PC-9 (cell line): ENCODE data around the gene ADARB2. TPM values are rescaled to one million over a fixed set of nuclear protein-coding genes. Genes with fewer than 3 reads are reported as not detected.
"Not testable (repeated sequence)": the region's sequence is repeated elsewhere in the genome, so short reads cannot be mapped to it uniquely, and the experiment has no call there.

Experiments used
- BruUV-seq: library from RNA; stranded (reverse); fragments of 400-500 nt; replicated peaks from 2 replicates; lab custom pipeline; 2021; lab: Mats Ljungman, UMichigan
- CTCF ChIA-PET: fragments of 300-600 bp; sonication (Branson Sonifier 250); formaldehyde crosslinking; loops from one replicate; lab custom pipeline; 2022; ENCODE audit warnings: antibody characterized with exemption; lab: Charles Lee
- POLR2A ChIA-PET: fragments of 300-600 bp; sonication (Branson Sonifier 250); formaldehyde crosslinking; loops from one replicate; lab custom pipeline; 2022; ENCODE audit warnings: antibody characterized with exemption; ENCODE audit not compliant: unreplicated experiment; lab: Charles Lee
- DNase-seq, 2 experiments: peaks; one replicate each; pipeline versions ENCODE4 v3.0.0 to v3.0.0-alpha.2; 2015 to 2022; ENCODE audit warnings: mixed read lengths in 1 of 2
- H2AFZ ChIP-seq: fragments of 200-600 bp; sonication (generic); 2 replicates; pipeline ENCODE4 v1.8.1; 2017; ENCODE audit warnings: antibody characterized with exemption
- H3F3A ChIP-seq: fragments of 200-600 bp; sonication (generic); 2 replicates; pipeline ENCODE4 v1.8.1; 2017; ENCODE audit warnings: antibody characterized with exemption, mild to moderate bottlenecking, low read depth; ENCODE audit not compliant: insufficient read depth
- H3K27ac ChIP-seq: fragments of 200-600 bp; sonication (generic); 2 replicates; pipeline ENCODE4 v1.6.1; 2016; ENCODE audit warnings: mixed run types
- H3K27me3 ChIP-seq: fragments of 200-600 bp; sonication (generic); 2 replicates; pipeline ENCODE4 v1.6.1; 2016; ENCODE audit warnings: low read depth, mixed run types; ENCODE audit not compliant: insufficient read depth
- H3K36me3 ChIP-seq: fragments of 200-600 bp; sonication (generic); 2 replicates; pipeline ENCODE4 v1.6.1; 2016; ENCODE audit warnings: low read depth, mixed run types
- H3K4me1 ChIP-seq: fragments of 200-600 bp; sonication (generic); replicated peaks from 2 replicates; pipeline ENCODE4 v1.6.1; 2016; ENCODE audit warnings: mixed run types; ENCODE audit not compliant: insufficient read depth
- H3K4me2 ChIP-seq: fragments of 200-600 bp; sonication (generic); 2 replicates; pipeline ENCODE4 v1.6.1; 2017; ENCODE audit warnings: mixed run types
- H3K4me3 ChIP-seq: fragments of 200-600 bp; sonication (generic); 2 replicates; pipeline ENCODE4 v1.6.1; 2016; ENCODE audit warnings: mixed run types
- H3K79me2 ChIP-seq: fragments of 200-600 bp; sonication (generic); 2 replicates; pipeline ENCODE4 v1.6.1; 2017; ENCODE audit warnings: low read depth, mixed run types
- H3K9me2 ChIP-seq: fragments of 200-600 bp; sonication (generic); 2 replicates; pipeline ENCODE4 v1.8.1; 2017; ENCODE audit warnings: mild to moderate bottlenecking; ENCODE audit not compliant: insufficient read depth
- H3K9me3 ChIP-seq: fragments of 200-600 bp; sonication (generic); 2 replicates; pipeline ENCODE4 v1.8.1; 2016; ENCODE audit warnings: low read depth; ENCODE audit not compliant: insufficient read depth
- H4K20me1 ChIP-seq: fragments of 200-600 bp; sonication (generic); 2 replicates; pipeline ENCODE4 v1.8.1; 2017; ENCODE audit not compliant: insufficient read depth
- CTCF ChIP-seq: fragments of 200-600 bp; sonication (generic); conservative IDR thresholded peaks from 2 replicates; pipeline ENCODE4 v1.6.1; 2017; ENCODE audit warnings: mixed run types, antibody characterized with exemption, mild to moderate bottlenecking, moderate library complexity
- EZH2 ChIP-seq: fragments of 200-600 bp; sonication (generic); IDR thresholded peaks from 2 replicates; pipeline ENCODE4 v1.8.0; 2017; ENCODE audit warnings: antibody characterized with exemption, low read depth
- intact Hi-C: fragments of 100-400 bp; cut with micrococcal nuclease; formaldehyde crosslinking; loops from one replicate; pipeline ENCODE4 v1.10.0; 2022; ENCODE audit not compliant: unreplicated experiment
- total RNA-seq: library from RNA; stranded (reverse); gene quantifications from 2 replicates; pipeline ENCODE4 v1.2.3, GENCODE V29; 2021

ADARB2 gene
- total RNA-seq, 1 experiment from 2014 or later, result not detected

- Histone ChIP-seq H3K36me3 (no peaks in the 10 kb centered on the region), H3K4me3 (no peak overlapping the region), H3F3A (no peaks in the 10 kb centered on the region), H4K20me1 (no peaks in the 10 kb centered on the region), H3K9me3 (no peaks in the 10 kb centered on the region), H3K4me1 (no peaks in the 10 kb centered on the region), H3K4me2 (no peak overlapping the region), H3K79me2 (no peaks in the 10 kb centered on the region), H3K9me2 (no peaks in the 10 kb centered on the region), H2AFZ (no peak overlapping the region), H3K27me3 (peaks cover 74% of the 10 kb centered on the region), H3K27ac (no peak overlapping the region)
- intact Hi-C loops, result no loop called here
- BruUV-seq, result no TSS peak
- TF ChIP-seq EZH2 (no peak), CTCF (no peak)
- DNase-seq, result no peak
- CTCF ChIA-PET, result no interaction called here
- POLR2A ChIA-PET, result no interaction called here
These were observed 337.8 kb downstream of the ADARB2 start for GRCh38 chr10:1399431-1400100.

GRCh38 chr10:1398626-1399410 is 338.5 kb downstream of the ADARB2 start:
- H3K79me2 ChIP-seq, result no peaks in the 10 kb centered on the region
- CTCF ChIA-PET, result no interaction called here
- H3K4me3 ChIP-seq, result no peak overlapping the region
- no peak for DNase-seq
- H3F3A ChIP-seq, result no peaks in the 10 kb centered on the region
- H3K27ac ChIP-seq, result no peak overlapping the region
- H4K20me1 ChIP-seq, result no peaks in the 10 kb centered on the region
- TF ChIP-seq CTCF, result no peak
- TF ChIP-seq EZH2, result no peak
- intact Hi-C loops, result no loop called here
- BruUV-seq, result no TSS peak
- POLR2A ChIA-PET, result no interaction called here
- no peaks in the 10 kb centered on the region for H3K9me3 ChIP-seq
- H3K27me3 ChIP-seq, result peaks cover 72% of the 10 kb centered on the region
- no peak overlapping the region for H2AFZ ChIP-seq
- H3K36me3 ChIP-seq, result no peaks in the 10 kb centered on the region
- no peaks in the 10 kb centered on the region for H3K4me1 ChIP-seq
- no peak overlapping the region for H3K4me2 ChIP-seq
- H3K9me2 ChIP-seq, result no peaks in the 10 kb centered on the region

- H3K79me2 ChIP-seq, BruUV-seq, H2AFZ ChIP-seq, H3K4me3 ChIP-seq, DNase-seq, POLR2A ChIA-PET, CTCF ChIA-PET, intact Hi-C loops, H3K4me1 ChIP-seq, H4K20me1 ChIP-seq, H3K4me2 ChIP-seq, H3K9me3 ChIP-seq, H3K27ac ChIP-seq, H3K36me3 ChIP-seq, H3K9me2 ChIP-seq, H3F3A ChIP-seq: not testable (repeated sequence)
- H3K27me3 ChIP-seq, result peaks cover 68% of the 10 kb centered on the region
These were observed 339.2 kb downstream of the ADARB2 start for GRCh38 chr10:1398116-1398515.
